ENCODE data around the gene ZNF784.

ZNF784 gene

GRCh38 chr19:55621205-55621672 is 3.1 kb downstream of the ZNF784 start:
- DNase-seq (ENCODE audit: low read depth in 2 of 2, low spot score in 1 of 2) = no peak

- no peak for DNase-seq (ENCODE audit: low read depth in 2 of 2, low spot score in 1 of 2)
Measured at GRCh38 chr19:55620410-55621204, 3.8 kb downstream of the ZNF784 start.

- no peak for DNase-seq (ENCODE audit: low read depth in 2 of 2, low spot score in 1 of 2)
Measured at GRCh38 chr19:55619286-55619685, 5.1 kb downstream of the ZNF784 start.

- no peak for DNase-seq (ENCODE audit: low read depth in 2 of 2, low spot score in 1 of 2)
Measured at GRCh38 chr19:55618426-55618825, 5.9 kb downstream of the ZNF784 start.

GRCh38 chr19:55617426-55617825 is 6.9 kb downstream of the ZNF784 start:
- DNase-seq (ENCODE audit: low read depth in 2 of 2, low spot score in 1 of 2) = no peak

- no peak for DNase-seq (ENCODE audit: low read depth in 2 of 2, low spot score in 1 of 2)
Measured at GRCh38 chr19:55616395-55616875, 7.9 kb downstream of the ZNF784 start.

GRCh38 chr19:55615543-55616394 is 8.6 kb downstream of the ZNF784 start:
- no peak for DNase-seq (ENCODE audit: low read depth in 2 of 2, low spot score in 1 of 2)

- DNase-seq (ENCODE audit: low read depth in 2 of 2, low spot score in 1 of 2) = no peak
Measured at GRCh38 chr19:55614711-55615542, 9.4 kb downstream of the ZNF784 start.

- DNase-seq (ENCODE audit: low read depth in 2 of 2, low spot score in 1 of 2) = no peak
Measured at GRCh38 chr19:55613930-55614710, 10.2 kb downstream of the ZNF784 start.

- no peak for DNase-seq (ENCODE audit: low read depth in 2 of 2, low spot score in 1 of 2)
Measured at GRCh38 chr19:55613396-55613795, 11.0 kb downstream of the ZNF784 start.

- no peak for DNase-seq (ENCODE audit: low read depth in 2 of 2, low spot score in 1 of 2)
Measured at GRCh38 chr19:55611983-55612645, 12.3 kb downstream of the ZNF784 start.

GRCh38 chr19:55611300-55611982 is 12.9 kb downstream of the ZNF784 start:
- no peak for DNase-seq (ENCODE audit: low read depth in 2 of 2, low spot score in 1 of 2)

- DNase-seq (ENCODE audit: low read depth in 2 of 2, low spot score in 1 of 2) = no peak
Measured at GRCh38 chr19:55609326-55609725, 15.0 kb downstream of the ZNF784 start.

GRCh38 chr19:55606817-55607216 is 17.5 kb downstream of the ZNF784 start:
- no peak for DNase-seq (ENCODE audit: low read depth in 2 of 2, low spot score in 1 of 2)

GRCh38 chr19:55606471-55606787 is 17.9 kb downstream of the ZNF784 start:
- no peak for DNase-seq (ENCODE audit: low read depth in 2 of 2, low spot score in 1 of 2)

- DNase-seq (ENCODE audit: low read depth in 2 of 2, low spot score in 1 of 2) = peak; percentile 41 to 42
Measured at GRCh38 chr19:55605637-55606470, 18.5 kb downstream of the ZNF784 start, which contains the start of gene ZNF865. TSS of gene ZNF865 (plus strand) at chr19:55605647. CDS start at chr19:55613619, 7,972 bp downstream.

GRCh38 chr19:55605207-55605636 is 19.1 kb downstream of the ZNF784 start:
- peak; percentile 95 to 97 for DNase-seq (ENCODE audit: low read depth in 2 of 2, low spot score in 1 of 2)

GRCh38 chr19:55603581-55604292 is 20.6 kb downstream of the ZNF784 start:
- no peak for DNase-seq (ENCODE audit: low read depth in 2 of 2, low spot score in 1 of 2)
